OCI-M2 (cell line): ENCODE results near the gene AKR1C3.
"Not testable (repeated sequence)": the region's sequence is repeated elsewhere in the genome, so short reads cannot be mapped to it uniquely, and the experiment has no call there.

ENCODE experiments used
- DNase-seq: peaks from one replicate; lab custom pipeline; 2025; ENCODE audit not compliant: unreplicated experiment; lab: John Stamatoyannopoulos, UW

Gene AKR1C3

GRCh38 chr10:5136468-5137087 lies 42.4 kb downstream of the AKR1C3 start:
- no peak for DNase-seq

GRCh38 chr10:5137699-5138098 lies 43.5 kb downstream of the AKR1C3 start:
- DNase-seq, result not testable (repeated sequence)

- DNase-seq, result no peak
Observed at GRCh38 chr10:5142199-5142598, 48.0 kb downstream of the AKR1C3 start.

GRCh38 chr10:5143137-5143536 lies 48.9 kb downstream of the AKR1C3 start:
- no peak for DNase-seq

- DNase-seq, result no peak
Observed at GRCh38 chr10:5146920-5147254, 52.7 kb downstream of the AKR1C3 start.

- no peak for DNase-seq
Observed at GRCh38 chr10:5147255-5147980, 53.2 kb downstream of the AKR1C3 start.

GRCh38 chr10:5147981-5148677 lies 53.9 kb downstream of the AKR1C3 start:
- no peak for DNase-seq

GRCh38 chr10:5148678-5149032 lies 54.4 kb downstream of the AKR1C3 start:
- DNase-seq, result no peak

GRCh38 chr10:5151076-5151475 lies 56.9 kb downstream of the AKR1C3 start:
- no peak for DNase-seq

- no peak for DNase-seq
Observed at GRCh38 chr10:5155951-5156350, 61.7 kb downstream of the AKR1C3 start.
